ENCODE results near the gene DOCK7.
"Not testable (repeated sequence)": the region's sequence is repeated elsewhere in the genome, so short reads cannot be mapped to it uniquely, and the experiment has no call there.

DOCK7 gene

GRCh38 chr1:62722796-62723195 lies 34.6 kb upstream of the DOCK7 start:
- Histone ChIP-seq H3K9me3 (no peaks in the 10 kb centered on the region), H3K36me3 (no peaks in the 10 kb centered on the region), H3K27me3 (no peaks in the 10 kb centered on the region), H3K27ac (no peak overlapping the region), H3K4me3 (no peak overlapping the region), H3K4me1 (peaks cover 0 to 29% (median 7%) of the 10 kb centered on the region in 4 donors)
- intact Hi-C loops (cut with DNase I; ENCODE audit: low total_unique reads) = no loop called here
- no peak for TF ChIP-seq CTCF (IDR thresholded peaks at IDR 0.05)
- DNase-seq = no peak

GRCh38 chr1:62720946-62721554 lies 32.9 kb upstream of the DOCK7 start:
- Histone ChIP-seq H3K4me1 (peaks cover 0 to 23% (median 6%) of the 10 kb centered on the region in 4 donors), H3K27me3 (no peaks in the 10 kb centered on the region), H3K36me3 (no peaks in the 10 kb centered on the region), H3K4me3 (no peak overlapping the region), H3K27ac (no peak overlapping the region), H3K9me3 (no peaks in the 10 kb centered on the region)
- TF ChIP-seq CTCF (IDR thresholded peaks at IDR 0.05) = no peak
- no peak for DNase-seq
- intact Hi-C loops (cut with DNase I; ENCODE audit: low total_unique reads) = no loop called here

GRCh38 chr1:62718400-62718799 lies 30.2 kb upstream of the DOCK7 start:
- H3K27ac ChIP-seq; H3K4me1 ChIP-seq; H3K4me3 ChIP-seq; DNase-seq; H3K9me3 ChIP-seq; H3K27me3 ChIP-seq; intact Hi-C loops (cut with DNase I; ENCODE audit: low total_unique reads); H3K36me3 ChIP-seq: not testable (repeated sequence)

- no peak for DNase-seq
- Histone ChIP-seq H3K27ac (no peak overlapping the region), H3K27me3 (no peaks in the 10 kb centered on the region), H3K4me1 (no peaks in the 10 kb centered on the region), H3K9me3 (no peaks in the 10 kb centered on the region), H3K4me3 (no peak overlapping the region), H3K36me3 (no peaks in the 10 kb centered on the region)
- intact Hi-C loops (cut with DNase I; ENCODE audit: low total_unique reads) = no loop called here
- TF ChIP-seq CTCF (IDR thresholded peaks at IDR 0.05) = no peak
These were observed 29.3 kb upstream of the DOCK7 start for GRCh38 chr1:62717483-62717882.

GRCh38 chr1:62716397-62716796 lies 28.2 kb upstream of the DOCK7 start:
- intact Hi-C loops (cut with DNase I; ENCODE audit: low total_unique reads) = no loop called here
- H3K4me3 ChIP-seq = no peak overlapping the region
- H3K27me3 ChIP-seq = no peaks in the 10 kb centered on the region
- H3K27ac ChIP-seq = no peak overlapping the region
- TF ChIP-seq CTCF (IDR thresholded peaks at IDR 0.05) = no peak
- no peak for DNase-seq
- no peaks in the 10 kb centered on the region for H3K36me3 ChIP-seq
- no peaks in the 10 kb centered on the region for H3K9me3 ChIP-seq
- no peaks in the 10 kb centered on the region for H3K4me1 ChIP-seq

GRCh38 chr1:62712336-62713243 lies 24.4 kb upstream of the DOCK7 start:
- H3K9me3 ChIP-seq = no peaks in the 10 kb centered on the region
- DNase-seq = no peak
- intact Hi-C loops (cut with DNase I; ENCODE audit: low total_unique reads) = no loop called here
- H3K4me3 ChIP-seq = no peak overlapping the region
- TF ChIP-seq CTCF (IDR thresholded peaks at IDR 0.05) = no peak
- no peaks in the 10 kb centered on the region for H3K27me3 ChIP-seq
- H3K36me3 ChIP-seq = no peaks in the 10 kb centered on the region
- no peak overlapping the region for H3K27ac ChIP-seq
- H3K4me1 ChIP-seq = no peaks in the 10 kb centered on the region
